MV-4-11 (cell line): Measurements from ENCODE around the gene DICER1.
"Not testable (repeated sequence)": the region's sequence is repeated elsewhere in the genome, so short reads cannot be mapped to it uniquely, and the experiment has no call there.

Source experiments
- DNase-seq: peaks from one replicate; lab custom pipeline; 2025; lab: John Stamatoyannopoulos, UW

DICER1 gene

GRCh38 chr14:95146079-95146771 is 11.1 kb downstream of the DICER1 start:
- peak; percentile 49 for DNase-seq

- no peak for DNase-seq
These were observed 12.5 kb downstream of the DICER1 start for GRCh38 chr14:95144849-95145248.

GRCh38 chr14:95143808-95144620 is 13.3 kb downstream of the DICER1 start:
- peak; percentile 67 for DNase-seq

- DNase-seq = no peak
These were observed 15.1 kb downstream of the DICER1 start for GRCh38 chr14:95142208-95142607.

- no peak for DNase-seq
These were observed 15.6 kb downstream of the DICER1 start for GRCh38 chr14:95141684-95142083.

GRCh38 chr14:95140060-95140858 is 17.1 kb downstream of the DICER1 start:
- DNase-seq = peak; percentile 87

GRCh38 chr14:95138876-95139275 is 18.5 kb downstream of the DICER1 start:
- no peak for DNase-seq

GRCh38 chr14:95138455-95138854 is 18.9 kb downstream of the DICER1 start:
- not testable (repeated sequence) for DNase-seq

- DNase-seq = no peak
These were observed 19.5 kb downstream of the DICER1 start for GRCh38 chr14:95137804-95138167.

- no peak for DNase-seq
These were observed 20.0 kb downstream of the DICER1 start for GRCh38 chr14:95137164-95137803.

GRCh38 chr14:95136631-95137030 is 20.7 kb downstream of the DICER1 start:
- no peak for DNase-seq

- no peak for DNase-seq
These were observed 22.9 kb downstream of the DICER1 start for GRCh38 chr14:95134304-95134933.

- no peak for DNase-seq
These were observed 24.0 kb downstream of the DICER1 start for GRCh38 chr14:95133282-95133681.

- no peak for DNase-seq
These were observed 24.6 kb downstream of the DICER1 start for GRCh38 chr14:95132760-95133159.

- DNase-seq = no peak
These were observed 26.8 kb downstream of the DICER1 start for GRCh38 chr14:95130549-95130948.

- no peak for DNase-seq
These were observed 29.2 kb downstream of the DICER1 start for GRCh38 chr14:95128140-95128539.

- DNase-seq = no peak
These were observed 29.8 kb downstream of the DICER1 start for GRCh38 chr14:95127531-95127911.

- no peak for DNase-seq
These were observed 30.3 kb downstream of the DICER1 start for GRCh38 chr14:95126906-95127530.

GRCh38 chr14:95125915-95126314 is 31.4 kb downstream of the DICER1 start:
- DNase-seq = no peak

GRCh38 chr14:95125221-95125620 is 32.1 kb downstream of the DICER1 start:
- DNase-seq = no peak

GRCh38 chr14:95123891-95124579 is 33.3 kb downstream of the DICER1 start:
- no peak for DNase-seq
